PC-3 (cell line): Measurements from ENCODE around the gene PABPC1L. TPM values are rescaled to one million over a fixed set of nuclear protein-coding genes. Genes with fewer than 3 reads are reported as not detected.

Source experiments
- ATAC-seq: fragments of 200-7000 bp; cut with Tn5 transposase; 2 replicates; pipeline ENCODE4 v1.9.1; 2020; ENCODE audit warnings: mild to moderate bottlenecking, moderate library complexity
- BruUV-seq: library from RNA; stranded (reverse); fragments of 400-500 nt; replicated peaks from 2 replicates; lab custom pipeline; 2021; lab: Mats Ljungman, UMichigan
- CTCF ChIA-PET: fragments of 300-600 bp; sonication (Branson Sonifier 250); formaldehyde crosslinking; loops from one replicate; lab custom pipeline; 2022; ENCODE audit warnings: antibody characterized with exemption; lab: Charles Lee
- POLR2A ChIA-PET: fragments of 300-600 bp; sonication (Branson Sonifier 250); formaldehyde crosslinking; loops from one replicate; lab custom pipeline; 2022; ENCODE audit warnings: antibody characterized with exemption; ENCODE audit not compliant: unreplicated experiment; lab: Charles Lee
- DNase-seq: peaks from one replicate; pipeline ENCODE4 v3.0.0-alpha.2; 2015
- H2AFZ ChIP-seq: fragments of 300-600 bp; sonication (generic); 2 replicates; pipeline ENCODE4 v1.6.0; 2016; ENCODE audit warnings: antibody characterized with exemption, low read length
- H3F3A ChIP-seq: fragments of 300-600 bp; sonication (generic); one replicate; pipeline ENCODE4 v1.6.0; 2017; ENCODE audit warnings: antibody characterized with exemption, low read length, control low read depth, mild to moderate bottlenecking; ENCODE audit not compliant: unreplicated experiment
- H3K27ac ChIP-seq: fragments of 300-600 bp; sonication (generic); 2 replicates; pipeline ENCODE4 v1.5.1; 2016; ENCODE audit warnings: mild to moderate bottlenecking, low read length
- H3K27me3 ChIP-seq: fragments of 300-600 bp; sonication (generic); 2 replicates; pipeline ENCODE4 v1.6.1; 2016; ENCODE audit warnings: low read length, mixed read lengths
- H3K36me3 ChIP-seq: fragments of 300-600 bp; sonication (generic); 2 replicates; pipeline ENCODE4 v1.6.1; 2016; ENCODE audit warnings: low read depth, mixed run types, low read length, mixed read lengths
- H3K4me1 ChIP-seq: fragments of 300-600 bp; sonication (generic); 2 replicates; pipeline ENCODE4 v1.5.1; 2016; ENCODE audit warnings: low read length; ENCODE audit not compliant: insufficient read depth
- H3K4me2 ChIP-seq: fragments of 300-600 bp; sonication (generic); 2 replicates; pipeline ENCODE4 v1.6.0; 2016; ENCODE audit warnings: low read length
- H3K4me3 ChIP-seq: fragments of 300-600 bp; sonication (generic); 2 replicates; pipeline ENCODE4 v1.5.1; 2016; ENCODE audit warnings: mild to moderate bottlenecking, low read length, mixed read lengths
- H3K79me2 ChIP-seq: fragments of 300-600 bp; sonication (generic); 2 replicates; pipeline ENCODE4 v1.6.1; 2017; ENCODE audit warnings: low read length, mixed read lengths
- H3K9ac ChIP-seq: fragments of 300-600 bp; sonication (generic); 2 replicates; pipeline ENCODE4 v1.6.0; 2016; ENCODE audit warnings: mild to moderate bottlenecking, low read length
- H3K9me2 ChIP-seq: fragments of 300-600 bp; sonication (generic); replicated peaks from 2 replicates; pipeline ENCODE4 v1.6.1; 2016; ENCODE audit warnings: mixed run types, low read length, mixed read lengths
- H3K9me3 ChIP-seq: fragments of 300-600 bp; sonication (generic); 2 replicates; pipeline ENCODE4 v1.6.1; 2016; ENCODE audit warnings: low read length, mixed read lengths
- H4K20me1 ChIP-seq: fragments of 300-600 bp; sonication (generic); 2 replicates; pipeline ENCODE4 v1.6.1; 2016; ENCODE audit warnings: low read length, mixed read lengths
- EZH2 ChIP-seq: fragments of 300-600 bp; sonication (generic); IDR thresholded peaks from one replicate; pipeline ENCODE4 v1.6.1; 2017; ENCODE audit warnings: antibody characterized with exemption, mild to moderate bottlenecking, low read length; ENCODE audit not compliant: unreplicated experiment
- EZH2phosphoT487 ChIP-seq: fragments of 300-600 bp; sonication (generic); IDR thresholded peaks from 2 replicates; pipeline ENCODE4 v1.6.1; 2018; ENCODE audit warnings: mild to moderate bottlenecking, antibody characterized with exemption, low read length, borderline replicate concordance
- intact Hi-C: fragments of 100-400 bp; cut with micrococcal nuclease; formaldehyde crosslinking; loops from 2 replicates; pipeline ENCODE4 v1.9.0; 2023
- total RNA-seq: library from RNA; depleted of rRNA; stranded (reverse); fragments of >200 nt; gene quantifications from 2 replicates; pipeline ENCODE4 v1.2.3, GENCODE V29; 2014
- TF ChIP-seq, protein P1 (sequence below): fragments of 300-600 bp; sonication (generic); conservative IDR thresholded peaks from 2 replicates; pipeline ENCODE4 v1.5.1; 2017; ENCODE audit warnings: antibody characterized with exemption, low read depth, mild to moderate bottlenecking, low read length

PABPC1L gene
- total RNA-seq, 1 experiment from 2014 or later = 32.0 TPM

DNA sequence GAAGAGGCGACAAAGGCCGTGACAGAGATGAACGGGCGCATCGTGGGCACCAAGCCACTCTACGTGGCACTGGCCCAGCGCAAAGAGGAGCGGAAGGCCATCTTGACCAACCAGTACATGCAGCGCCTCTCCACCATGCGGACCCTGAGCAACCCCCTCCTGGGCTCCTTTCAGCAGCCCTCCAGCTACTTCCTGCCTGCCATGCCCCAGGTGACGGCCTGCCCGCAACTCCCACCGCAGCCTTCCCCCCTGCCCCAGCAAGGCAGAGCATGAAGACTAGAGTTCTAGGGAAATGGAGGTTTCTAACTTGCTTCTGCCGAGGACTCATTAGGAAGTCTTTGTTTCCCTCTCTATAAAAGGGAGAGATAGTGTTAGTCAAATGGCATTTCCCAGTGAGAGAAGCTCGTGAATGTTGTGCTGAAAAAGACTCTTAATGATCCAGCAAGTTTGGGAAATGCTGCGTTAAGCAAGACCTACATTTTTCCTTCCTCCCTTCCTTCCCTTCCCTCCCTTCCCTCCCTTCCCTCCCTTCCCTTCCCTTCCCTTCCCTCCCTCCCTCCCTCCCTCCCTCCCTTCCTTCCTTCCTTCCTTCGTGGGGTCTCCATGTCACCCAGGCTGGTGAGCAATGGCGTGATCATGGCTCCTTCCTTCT, 20.8 kb downstream of the PABPC1L start:
- Histone ChIP-seq H3F3A (no peaks in the 10 kb centered on the region), H3K9ac (no peak overlapping the region), H2AFZ (no peak overlapping the region), H3K4me1 (no peaks in the 10 kb centered on the region), H3K9me3 (no peaks in the 10 kb centered on the region), H3K36me3 (peaks cover 20% of the 10 kb centered on the region), H3K79me2 (no peaks in the 10 kb centered on the region), H3K4me2 (no peak overlapping the region), H3K9me2 (no peaks in the 10 kb centered on the region), H3K27me3 (no peaks in the 10 kb centered on the region), H3K4me3 (no peak overlapping the region), H3K27ac (no peak overlapping the region), H4K20me1 (no peaks in the 10 kb centered on the region)
- TF ChIP-seq EZH2phosphoT487 = no peak
- TF ChIP-seq, protein P1, sequence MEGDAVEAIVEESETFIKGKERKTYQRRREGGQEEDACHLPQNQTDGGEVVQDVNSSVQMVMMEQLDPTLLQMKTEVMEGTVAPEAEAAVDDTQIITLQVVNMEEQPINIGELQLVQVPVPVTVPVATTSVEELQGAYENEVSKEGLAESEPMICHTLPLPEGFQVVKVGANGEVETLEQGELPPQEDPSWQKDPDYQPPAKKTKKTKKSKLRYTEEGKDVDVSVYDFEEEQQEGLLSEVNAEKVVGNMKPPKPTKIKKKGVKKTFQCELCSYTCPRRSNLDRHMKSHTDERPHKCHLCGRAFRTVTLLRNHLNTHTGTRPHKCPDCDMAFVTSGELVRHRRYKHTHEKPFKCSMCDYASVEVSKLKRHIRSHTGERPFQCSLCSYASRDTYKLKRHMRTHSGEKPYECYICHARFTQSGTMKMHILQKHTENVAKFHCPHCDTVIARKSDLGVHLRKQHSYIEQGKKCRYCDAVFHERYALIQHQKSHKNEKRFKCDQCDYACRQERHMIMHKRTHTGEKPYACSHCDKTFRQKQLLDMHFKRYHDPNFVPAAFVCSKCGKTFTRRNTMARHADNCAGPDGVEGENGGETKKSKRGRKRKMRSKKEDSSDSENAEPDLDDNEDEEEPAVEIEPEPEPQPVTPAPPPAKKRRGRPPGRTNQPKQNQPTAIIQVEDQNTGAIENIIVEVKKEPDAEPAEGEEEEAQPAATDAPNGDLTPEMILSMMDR = no peak
- TF ChIP-seq EZH2 = no peak
- POLR2A ChIA-PET = no interaction called here
- CTCF ChIA-PET = no interaction called here
- ATAC-seq (no peak), DNase-seq (no peak)
- intact Hi-C loops = no loop called here
- no TSS peak for BruUV-seq

DNA sequence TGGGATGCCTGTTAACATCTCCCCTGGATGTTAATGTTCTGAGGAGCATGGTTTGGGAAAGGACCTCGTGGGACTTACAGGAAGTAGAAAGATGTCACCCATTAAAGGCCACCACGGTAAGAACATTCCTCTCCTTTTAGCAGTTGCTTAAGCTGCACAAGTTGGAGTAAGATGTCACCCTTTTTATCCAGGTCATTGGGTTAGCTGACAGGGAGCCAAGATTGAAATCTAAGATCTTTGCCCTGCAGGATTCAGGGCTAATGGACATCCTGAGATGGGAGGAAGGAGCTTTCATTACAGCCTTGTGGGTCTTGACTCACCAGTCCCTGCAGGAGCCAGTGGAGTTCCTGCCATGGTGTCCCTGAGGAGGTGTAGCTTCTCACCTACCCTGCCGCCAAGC, 22.1 kb downstream of the PABPC1L start:
- no peaks in the 10 kb centered on the region for H3K4me1 ChIP-seq
- H4K20me1 ChIP-seq = no peaks in the 10 kb centered on the region
- no peak overlapping the region for H3K27ac ChIP-seq
- DNase-seq (no peak), ATAC-seq (no peak)
- CTCF ChIA-PET = no interaction called here
- POLR2A ChIA-PET = interaction anchor here (0.7 kb wide), 1 partner anchor 487 kb away, joined by 4 read pairs; no protein-coding TSS in a partner anchor
- H2AFZ ChIP-seq = no peak overlapping the region
- no peaks in the 10 kb centered on the region for H3F3A ChIP-seq
- H3K9me2 ChIP-seq = no peaks in the 10 kb centered on the region
- H3K36me3 ChIP-seq = peaks cover 20% of the 10 kb centered on the region
- BruUV-seq = TSS peak; percentile 52
- no peak overlapping the region for H3K9ac ChIP-seq
- TF ChIP-seq EZH2 (no peak), EZH2phosphoT487 (no peak)
- TF ChIP-seq, protein P1 = no peak
- intact Hi-C loops = no loop called here
- H3K27me3 ChIP-seq = no peaks in the 10 kb centered on the region
- H3K79me2 ChIP-seq = no peaks in the 10 kb centered on the region
- H3K4me3 ChIP-seq = no peak overlapping the region
- no peak overlapping the region for H3K4me2 ChIP-seq
- no peaks in the 10 kb centered on the region for H3K9me3 ChIP-seq

DNA sequence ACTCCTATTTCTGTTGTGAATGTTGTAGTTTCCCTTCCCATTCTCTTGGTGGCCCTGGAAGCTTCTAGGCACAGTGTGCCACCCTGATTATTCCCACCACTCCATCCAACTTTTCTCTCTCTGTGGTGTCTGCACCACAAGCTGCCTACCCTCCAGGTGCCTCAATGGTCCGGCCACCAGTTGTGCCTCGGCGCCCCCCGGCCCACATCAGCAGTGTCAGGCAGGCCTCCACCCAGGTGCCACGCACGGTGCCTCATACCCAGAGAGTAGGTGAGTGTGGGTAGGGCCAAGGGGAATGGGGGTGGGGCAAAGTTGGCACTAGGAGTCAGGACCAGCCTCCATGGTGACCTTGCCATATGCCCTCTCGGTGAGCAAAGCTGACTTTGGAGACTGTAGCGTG, 23.1 kb downstream of the PABPC1L start:
- Histone ChIP-seq H3K4me1 (no peaks in the 10 kb centered on the region), H3K4me2 (no peak overlapping the region), H3K27ac (no peak overlapping the region), H3F3A (no peaks in the 10 kb centered on the region), H3K36me3 (peaks cover 23% of the 10 kb centered on the region), H3K4me3 (no peak overlapping the region), H3K79me2 (no peaks in the 10 kb centered on the region), H4K20me1 (no peaks in the 10 kb centered on the region), H3K9me3 (no peaks in the 10 kb centered on the region), H3K27me3 (no peaks in the 10 kb centered on the region), H2AFZ (no peak overlapping the region), H3K9me2 (no peaks in the 10 kb centered on the region), H3K9ac (no peak overlapping the region)
- CTCF ChIA-PET = no interaction called here
- POLR2A ChIA-PET = no interaction called here
- no peak for DNase-seq
- TF ChIP-seq EZH2phosphoT487 (no peak), EZH2 (no peak)
- TF ChIP-seq, protein P1 = no peak
- no peak for ATAC-seq
- intact Hi-C loops = no loop called here
- no TSS peak for BruUV-seq
